Activated CD4-positive, alpha-beta T cell treated with anti-CD3 and anti-CD28 coated beads, Interleukin-2, amount 50 U/mL, for 1 hour (primary cell): ENCODE measurements around the gene CLDN20.
"Not testable (repeated sequence)": the region's sequence is repeated elsewhere in the genome, so short reads cannot be mapped to it uniquely, and the experiment has no call there.

Experiments used
- DNase-seq: peaks from one replicate; pipeline ENCODE4 v3.0.0-alpha.2; 2020

Gene CLDN20

GRCh38 chr6:155263373-155264063, at the start of gene CLDN20:
TSS of gene CLDN20 (plus strand) at chr6:155264013. CDS start at chr6:155275720, 11,707 bp downstream.
- no peak for DNase-seq

- no peak for DNase-seq
Observed at GRCh38 chr6:155215906-155216305, 47.9 kb upstream of the CLDN20 start.

- no peak for DNase-seq
Observed at GRCh38 chr6:155216312-155217046, 47.3 kb upstream of the CLDN20 start.

- not testable (repeated sequence) for DNase-seq
Observed at GRCh38 chr6:155218711-155219110, 45.1 kb upstream of the CLDN20 start.

GRCh38 chr6:155219299-155219698, 44.5 kb upstream of the CLDN20 start:
- DNase-seq = no peak

GRCh38 chr6:155219858-155220301, 43.9 kb upstream of the CLDN20 start:
- no peak for DNase-seq

- no peak for DNase-seq
Observed at GRCh38 chr6:155221086-155221485, 42.7 kb upstream of the CLDN20 start.

- DNase-seq = no peak
Observed at GRCh38 chr6:155222506-155222905, 41.3 kb upstream of the CLDN20 start.

GRCh38 chr6:155223646-155224451, 40.0 kb upstream of the CLDN20 start:
- no peak for DNase-seq

- DNase-seq = no peak
Observed at GRCh38 chr6:155224618-155225017, 39.2 kb upstream of the CLDN20 start.

GRCh38 chr6:155227046-155227445, 36.8 kb upstream of the CLDN20 start:
- DNase-seq = no peak

- DNase-seq = no peak
Observed at GRCh38 chr6:155228546-155229166, 35.2 kb upstream of the CLDN20 start.

- DNase-seq = not testable (repeated sequence)
Observed at GRCh38 chr6:155230975-155231374, 32.8 kb upstream of the CLDN20 start.

GRCh38 chr6:155232848-155233247, 31.0 kb upstream of the CLDN20 start:
- no peak for DNase-seq

GRCh38 chr6:155234167-155234566, 29.6 kb upstream of the CLDN20 start:
- DNase-seq = no peak

- DNase-seq = no peak
Observed at GRCh38 chr6:155234687-155235086, 29.1 kb upstream of the CLDN20 start.

- no peak for DNase-seq
Observed at GRCh38 chr6:155235087-155235486, 28.7 kb upstream of the CLDN20 start.

GRCh38 chr6:155237613-155238012, 26.2 kb upstream of the CLDN20 start:
- DNase-seq = no peak

GRCh38 chr6:155240905-155241600, 22.8 kb upstream of the CLDN20 start:
- no peak for DNase-seq

GRCh38 chr6:155241966-155242365, 21.8 kb upstream of the CLDN20 start:
- no peak for DNase-seq

- no peak for DNase-seq
Observed at GRCh38 chr6:155244434-155244833, 19.4 kb upstream of the CLDN20 start.

- DNase-seq = no peak
Observed at GRCh38 chr6:155245193-155245592, 18.6 kb upstream of the CLDN20 start.
